ENCODE results near the gene NSG2.
"Not testable (repeated sequence)": the region's sequence is repeated elsewhere in the genome, so short reads cannot be mapped to it uniquely, and the experiment has no call there.

Gene NSG2

GRCh38 chr5:174090129-174090528, 44.6 kb downstream of the NSG2 start:
- Histone ChIP-seq H3K4me3 (no peak overlapping the region), H3K27ac (no peak overlapping the region), H3K9ac (ENCODE audit: insufficient read length) (no peak overlapping the region), H3K36me3 (ENCODE audit: insufficient read depth, low read length) (no peaks in the 10 kb centered on the region), H3K9me3 (ENCODE audit: low read depth, low read length) (no peaks in the 10 kb centered on the region)
- DNase-seq (ENCODE audit: low read depth, low spot score) = no peak
- TF ChIP-seq POLR2AphosphoS5 (IDR thresholded peaks at IDR 0.05; ENCODE audit: borderline replicate concordance, low read depth, low read length) (no peak), EZH2 (IDR thresholded peaks at IDR 0.05) (no peak)

GRCh38 chr5:174093123-174093522, 47.6 kb downstream of the NSG2 start:
- H3K4me3 ChIP-seq = no peak overlapping the region
- TF ChIP-seq EZH2 (IDR thresholded peaks at IDR 0.05) (no peak), POLR2AphosphoS5 (IDR thresholded peaks at IDR 0.05; ENCODE audit: borderline replicate concordance, low read depth, low read length) (no peak), FOXP2 (optimal IDR thresholded peaks at IDR 0.05; ENCODE audit: control extremely low read depth, extremely low read length, insufficient read depth) (no peak)
- no peaks in the 10 kb centered on the region for H3K36me3 ChIP-seq (ENCODE audit: insufficient read depth, low read length)
- H3K9ac ChIP-seq (ENCODE audit: insufficient read length) = no peak overlapping the region
- no peak overlapping the region for H3K27ac ChIP-seq
- H3K9me3 ChIP-seq (ENCODE audit: low read depth, low read length) = no peaks in the 10 kb centered on the region
- DNase-seq (ENCODE audit: low read depth, low spot score) = no peak

- Histone ChIP-seq H3K9me3 (ENCODE audit: low read depth, low read length) (no peaks in the 10 kb centered on the region), H3K9ac (ENCODE audit: insufficient read length) (no peak overlapping the region), H3K27ac (no peak overlapping the region), H3K36me3 (ENCODE audit: insufficient read depth, low read length) (no peaks in the 10 kb centered on the region), H3K4me3 (no peak overlapping the region)
- TF ChIP-seq EZH2 (IDR thresholded peaks at IDR 0.05) (no peak), FOXP2 (optimal IDR thresholded peaks at IDR 0.05; ENCODE audit: control extremely low read depth, extremely low read length, insufficient read depth) (no peak), POLR2AphosphoS5 (IDR thresholded peaks at IDR 0.05; ENCODE audit: borderline replicate concordance, low read depth, low read length) (no peak)
- no peak for DNase-seq (ENCODE audit: low read depth, low spot score)
Observed at GRCh38 chr5:174094857-174095606, 49.5 kb downstream of the NSG2 start.

- no peak overlapping the region for H3K27ac ChIP-seq
- H3K36me3 ChIP-seq (ENCODE audit: insufficient read depth, low read length) = no peaks in the 10 kb centered on the region
- H3K4me3 ChIP-seq = no peak overlapping the region
- H3K9me3 ChIP-seq (ENCODE audit: low read depth, low read length) = no peaks in the 10 kb centered on the region
- no peak for DNase-seq (ENCODE audit: low read depth, low spot score)
- no peak for TF ChIP-seq POLR2AphosphoS5 (IDR thresholded peaks at IDR 0.05; ENCODE audit: borderline replicate concordance, low read depth, low read length)
- TF ChIP-seq FOXP2 (optimal IDR thresholded peaks at IDR 0.05; ENCODE audit: control extremely low read depth, extremely low read length, insufficient read depth) = no peak
- TF ChIP-seq EZH2 (IDR thresholded peaks at IDR 0.05) = no peak
- no peak overlapping the region for H3K9ac ChIP-seq (ENCODE audit: insufficient read length)
Observed at GRCh38 chr5:174096619-174097018, 51.1 kb downstream of the NSG2 start.

- Histone ChIP-seq H3K27ac (no peak overlapping the region), H3K36me3 (ENCODE audit: insufficient read depth, low read length) (no peaks in the 10 kb centered on the region), H3K9me3 (ENCODE audit: low read depth, low read length) (no peaks in the 10 kb centered on the region), H3K9ac (ENCODE audit: insufficient read length) (no peak overlapping the region), H3K4me3 (no peak overlapping the region)
- DNase-seq (ENCODE audit: low read depth, low spot score) = no peak
- TF ChIP-seq POLR2AphosphoS5 (IDR thresholded peaks at IDR 0.05; ENCODE audit: borderline replicate concordance, low read depth, low read length) = no peak
- TF ChIP-seq EZH2 (IDR thresholded peaks at IDR 0.05) = no peak
- no peak for TF ChIP-seq FOXP2 (optimal IDR thresholded peaks at IDR 0.05; ENCODE audit: control extremely low read depth, extremely low read length, insufficient read depth)
Observed at GRCh38 chr5:174097486-174098185, 52.1 kb downstream of the NSG2 start.

- TF ChIP-seq EZH2 (IDR thresholded peaks at IDR 0.05) (no peak), FOXP2 (optimal IDR thresholded peaks at IDR 0.05; ENCODE audit: control extremely low read depth, extremely low read length, insufficient read depth) (no peak), POLR2AphosphoS5 (IDR thresholded peaks at IDR 0.05; ENCODE audit: borderline replicate concordance, low read depth, low read length) (no peak)
- no peak for DNase-seq (ENCODE audit: low read depth, low spot score)
Observed at GRCh38 chr5:174098694-174099093, 53.2 kb downstream of the NSG2 start.

GRCh38 chr5:174100490-174100889, 55.0 kb downstream of the NSG2 start:
- TF ChIP-seq FOXP2 (optimal IDR thresholded peaks at IDR 0.05; ENCODE audit: control extremely low read depth, extremely low read length, insufficient read depth) (no peak), EZH2 (IDR thresholded peaks at IDR 0.05) (no peak), POLR2AphosphoS5 (IDR thresholded peaks at IDR 0.05; ENCODE audit: borderline replicate concordance, low read depth, low read length) (no peak)
- Histone ChIP-seq H3K4me3 (no peak overlapping the region), H3K9me3 (ENCODE audit: low read depth, low read length) (no peaks in the 10 kb centered on the region), H3K27ac (no peak overlapping the region), H3K36me3 (ENCODE audit: insufficient read depth, low read length) (no peaks in the 10 kb centered on the region), H3K9ac (ENCODE audit: insufficient read length) (no peak overlapping the region)
- DNase-seq (ENCODE audit: low read depth, low spot score) = no peak

More at GRCh38 chr5:174098694-174099093, 53.2 kb downstream of the NSG2 start:
- H3K9me3 ChIP-seq (ENCODE audit: low read depth, low read length) = no peaks in the 10 kb centered on the region
- no peak overlapping the region for H3K9ac ChIP-seq (ENCODE audit: insufficient read length)
- H3K27ac ChIP-seq = no peak overlapping the region
- no peaks in the 10 kb centered on the region for H3K36me3 ChIP-seq (ENCODE audit: insufficient read depth, low read length)
- H3K4me3 ChIP-seq = no peak overlapping the region

- DNase-seq (ENCODE audit: low read depth, low spot score) = no peak
- no peak overlapping the region for H3K9ac ChIP-seq (ENCODE audit: insufficient read length)
- TF ChIP-seq EZH2 (IDR thresholded peaks at IDR 0.05) = no peak
- no peak for TF ChIP-seq POLR2AphosphoS5 (IDR thresholded peaks at IDR 0.05; ENCODE audit: borderline replicate concordance, low read depth, low read length)
- no peak for TF ChIP-seq FOXP2 (optimal IDR thresholded peaks at IDR 0.05; ENCODE audit: control extremely low read depth, extremely low read length, insufficient read depth)
- no peak overlapping the region for H3K4me3 ChIP-seq
- no peaks in the 10 kb centered on the region for H3K36me3 ChIP-seq (ENCODE audit: insufficient read depth, low read length)
- H3K9me3 ChIP-seq (ENCODE audit: low read depth, low read length) = no peaks in the 10 kb centered on the region
- no peak overlapping the region for H3K27ac ChIP-seq
Observed at GRCh38 chr5:174101195-174101730, 55.8 kb downstream of the NSG2 start.

GRCh38 chr5:174102574-174102973, 57.1 kb downstream of the NSG2 start:
- not testable (repeated sequence) for H3K4me3 ChIP-seq; DNase-seq (ENCODE audit: low read depth, low spot score); H3K9me3 ChIP-seq (ENCODE audit: low read depth, low read length); H3K36me3 ChIP-seq (ENCODE audit: insufficient read depth, low read length); H3K27ac ChIP-seq; H3K9ac ChIP-seq (ENCODE audit: insufficient read length)
